Astrocyte (in vitro differentiated cells and primary cell): ENCODE results near the gene RESP18. TPM values are rescaled to one million over a fixed set of nuclear protein-coding genes. Genes with fewer than 3 reads are reported as not detected.
A peak's percentile ranks its signal among the peaks of the same experiment; 100 is the strongest.

Source experiments
- DNase-seq: peaks from one replicate; pipeline ENCODE4 v3.0.0-alpha.2; 2010; ENCODE audit warnings: low read depth
- FAIRE-seq: peaks from 2 replicates; lab custom pipeline; 2011; peaks lifted over from hg19 to GRCh38; lab: Jason Lieb, UNC
- H2AFZ ChIP-seq: 2 replicates; pipeline ENCODE4 v1.6.0; 2012; ENCODE audit warnings: low read depth, low read length, inconsistent platforms
- H3K27ac ChIP-seq: 2 replicates; pipeline ENCODE4 v1.5.1; 2011; ENCODE audit warnings: low read depth, low read length, inconsistent platforms
- H3K27me3 ChIP-seq: 2 replicates; pipeline ENCODE4 v1.6.0; 2011; ENCODE audit warnings: low read length, inconsistent platforms; ENCODE audit not compliant: insufficient read depth
- H3K36me3 ChIP-seq: 2 replicates; pipeline ENCODE4 v1.5.1; 2011; ENCODE audit warnings: low read length, inconsistent platforms; ENCODE audit not compliant: insufficient read depth
- H3K4me1 ChIP-seq: 2 replicates; pipeline ENCODE4 v1.5.1; 2011; ENCODE audit warnings: low read length, inconsistent platforms; ENCODE audit not compliant: insufficient read depth
- H3K4me2 ChIP-seq: 2 replicates; pipeline ENCODE4 v1.6.0; 2012; ENCODE audit warnings: low read length, inconsistent platforms
- H3K4me3 ChIP-seq: 2 replicates; pipeline ENCODE4 v1.5.1; 2011; ENCODE audit warnings: low read depth, mild to moderate bottlenecking, low read length, inconsistent platforms; ENCODE audit not compliant: insufficient read depth
- H3K79me2 ChIP-seq: 2 replicates; pipeline ENCODE4 v1.6.0; 2012; ENCODE audit warnings: mild to moderate bottlenecking, low read length, inconsistent platforms; ENCODE audit not compliant: insufficient read depth
- H3K9ac ChIP-seq: 2 replicates; pipeline ENCODE4 v1.6.0; 2012; ENCODE audit warnings: mild to moderate bottlenecking, low read length, inconsistent platforms
- H3K9me3 ChIP-seq: 2 replicates; pipeline ENCODE4 v1.5.1; 2012; ENCODE audit warnings: low read depth, mild to moderate bottlenecking, low read length, inconsistent platforms; ENCODE audit not compliant: insufficient read depth
- H4K20me1 ChIP-seq: 2 replicates; pipeline ENCODE4 v1.6.0; 2012; ENCODE audit warnings: low read length, inconsistent platforms; ENCODE audit not compliant: insufficient read depth
- H3K27ac Mint-ChIP-seq: one replicate; pipeline ENCODE4 v1.8.0; 2021; ENCODE audit warnings: mild to moderate bottlenecking, mixed read lengths; ENCODE audit not compliant: unreplicated experiment
- H3K27me3 Mint-ChIP-seq: one replicate; pipeline ENCODE4 v1.8.0; 2021; ENCODE audit warnings: low read depth, mixed read lengths; ENCODE audit not compliant: unreplicated experiment
- H3K36me3 Mint-ChIP-seq: one replicate; pipeline ENCODE4 v1.8.0; 2021; ENCODE audit warnings: low read depth, mixed read lengths; ENCODE audit not compliant: unreplicated experiment
- H3K4me1 Mint-ChIP-seq: one replicate; pipeline ENCODE4 v1.8.0; 2021; ENCODE audit warnings: low read depth, mixed read lengths; ENCODE audit not compliant: unreplicated experiment
- H3K4me3 Mint-ChIP-seq: one replicate; pipeline ENCODE4 v1.8.0; 2021; ENCODE audit warnings: mild to moderate bottlenecking, moderate library complexity, mixed read lengths; ENCODE audit not compliant: unreplicated experiment
- H3K9me3 Mint-ChIP-seq: one replicate; pipeline ENCODE4 v1.8.0; 2021; ENCODE audit warnings: mild to moderate bottlenecking, mixed read lengths; ENCODE audit not compliant: unreplicated experiment
- EZH2 ChIP-seq: IDR thresholded peaks from 2 replicates; pipeline ENCODE4 v1.6.1; 2012; ENCODE audit warnings: mild to moderate bottlenecking, low read length, inconsistent platforms; ENCODE audit not compliant: insufficient read depth
- total RNA-seq: library from RNA; stranded (reverse); gene quantifications from 2 replicates; pipeline ENCODE4 v1.2.1, GENCODE V29; 2021
- TF ChIP-seq, protein P1 (sequence below): IDR thresholded peaks from 2 replicates; pipeline ENCODE4 v1.5.1; 2011; ENCODE audit warnings: low read depth, mild to moderate bottlenecking, inconsistent platforms, low read length, moderate library complexity; ENCODE audit not compliant: insufficient read depth

The RESP18 gene
- total RNA-seq, 1 donor from 2014 or later, result not detected

DNA sequence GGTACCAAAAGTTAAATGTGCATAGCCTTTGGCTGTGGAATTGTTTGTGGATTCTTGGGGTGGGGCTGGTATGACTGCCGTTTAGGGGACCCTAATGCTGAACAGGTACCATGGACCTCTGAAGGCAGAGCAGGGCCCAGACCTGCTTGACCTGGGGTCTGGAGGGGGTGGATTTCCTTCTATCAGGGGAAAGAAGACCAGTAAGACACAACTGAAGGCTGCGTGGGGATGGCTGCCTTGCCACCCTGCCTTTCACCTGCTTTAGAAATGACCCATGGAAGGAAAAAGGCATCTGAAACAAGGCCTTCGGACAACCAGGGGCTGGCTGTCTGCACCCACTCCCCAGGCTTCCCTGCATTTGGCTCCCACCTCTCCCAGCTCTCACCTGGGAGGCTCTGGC, 17.7 kb upstream of the RESP18 start:
- peaks cover 12% of the 10 kb centered on the region for H3K4me1 ChIP-seq
- H3K4me2 ChIP-seq, result peak overlapping the region; percentile 57
- H3K79me2 ChIP-seq, result no peaks in the 10 kb centered on the region
- H3K36me3 ChIP-seq, result no peaks in the 10 kb centered on the region
- TF ChIP-seq EZH2, result no peak
- TF ChIP-seq, protein P1, sequence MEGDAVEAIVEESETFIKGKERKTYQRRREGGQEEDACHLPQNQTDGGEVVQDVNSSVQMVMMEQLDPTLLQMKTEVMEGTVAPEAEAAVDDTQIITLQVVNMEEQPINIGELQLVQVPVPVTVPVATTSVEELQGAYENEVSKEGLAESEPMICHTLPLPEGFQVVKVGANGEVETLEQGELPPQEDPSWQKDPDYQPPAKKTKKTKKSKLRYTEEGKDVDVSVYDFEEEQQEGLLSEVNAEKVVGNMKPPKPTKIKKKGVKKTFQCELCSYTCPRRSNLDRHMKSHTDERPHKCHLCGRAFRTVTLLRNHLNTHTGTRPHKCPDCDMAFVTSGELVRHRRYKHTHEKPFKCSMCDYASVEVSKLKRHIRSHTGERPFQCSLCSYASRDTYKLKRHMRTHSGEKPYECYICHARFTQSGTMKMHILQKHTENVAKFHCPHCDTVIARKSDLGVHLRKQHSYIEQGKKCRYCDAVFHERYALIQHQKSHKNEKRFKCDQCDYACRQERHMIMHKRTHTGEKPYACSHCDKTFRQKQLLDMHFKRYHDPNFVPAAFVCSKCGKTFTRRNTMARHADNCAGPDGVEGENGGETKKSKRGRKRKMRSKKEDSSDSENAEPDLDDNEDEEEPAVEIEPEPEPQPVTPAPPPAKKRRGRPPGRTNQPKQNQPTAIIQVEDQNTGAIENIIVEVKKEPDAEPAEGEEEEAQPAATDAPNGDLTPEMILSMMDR, result no peak
- H3K27me3 ChIP-seq, result peaks cover 4% of the 10 kb centered on the region
- Mint-ChIP-seq H3K36me3 (peaks cover 1% of the 10 kb centered on the region), H3K4me1 (peaks cover 13% of the 10 kb centered on the region), H3K4me3 (peak overlapping the region; percentile 54), H3K27me3 (peaks cover 34% of the 10 kb centered on the region), H3K9me3 (peaks cover 2% of the 10 kb centered on the region), H3K27ac (peak overlapping the region; percentile 83)
- peak overlapping the region; percentile 43 for H3K27ac ChIP-seq
- no peak overlapping the region for H3K4me3 ChIP-seq
- H3K9me3 ChIP-seq, result no peaks in the 10 kb centered on the region
- H3K9ac ChIP-seq, result no peak overlapping the region
- H4K20me1 ChIP-seq, result no peaks in the 10 kb centered on the region
- H2AFZ ChIP-seq, result no peak overlapping the region
- FAIRE-seq, result no peak
- DNase-seq, result no peak

DNA sequence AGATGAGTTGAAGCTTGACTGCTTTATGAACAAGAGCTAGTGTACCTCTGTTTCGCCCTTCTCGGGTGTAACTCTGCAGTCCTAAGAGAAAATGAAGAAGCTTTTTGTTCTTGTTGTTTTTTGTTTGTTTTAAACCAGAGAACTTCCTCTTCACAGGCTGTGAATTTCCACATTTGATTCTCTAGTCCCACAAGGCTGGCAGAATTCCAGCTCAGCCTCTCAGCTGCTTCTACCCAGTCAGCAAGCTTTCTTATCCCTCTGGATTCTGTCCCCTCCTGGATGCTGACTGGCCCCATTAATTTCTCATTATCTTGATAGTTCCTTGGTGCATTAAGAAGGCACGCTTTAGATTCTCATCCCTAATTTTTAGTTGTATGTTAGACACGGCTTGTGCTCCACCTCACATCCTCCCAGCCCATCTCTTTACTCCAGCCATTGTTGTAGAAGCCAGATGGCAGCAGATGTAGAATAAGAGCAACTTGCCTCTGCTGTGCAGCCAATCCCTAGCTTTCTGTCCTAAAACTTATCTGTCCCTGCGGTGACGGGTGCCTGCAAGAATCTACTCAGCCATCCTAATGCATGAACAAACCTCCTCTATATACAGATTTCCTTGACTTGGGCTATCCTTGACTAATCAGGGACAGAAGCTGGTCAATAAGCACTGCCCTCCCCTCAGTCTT, 12.3 kb upstream of the RESP18 start:
- H3K9me3 ChIP-seq, result no peaks in the 10 kb centered on the region
- H3K36me3 Mint-ChIP-seq, result no peaks in the 10 kb centered on the region
- H3K79me2 ChIP-seq, result no peaks in the 10 kb centered on the region
- no peak overlapping the region for H3K27ac ChIP-seq
- H3K4me2 ChIP-seq, result no peak overlapping the region
- peaks cover 3% of the 10 kb centered on the region for H3K4me1 Mint-ChIP-seq
- H3K4me3 Mint-ChIP-seq, result no peak overlapping the region
- no peak overlapping the region for H2AFZ ChIP-seq
- no peaks in the 10 kb centered on the region for H3K4me1 ChIP-seq
- peaks cover 8% of the 10 kb centered on the region for H3K27me3 ChIP-seq
- H3K36me3 ChIP-seq, result no peaks in the 10 kb centered on the region
- DNase-seq, result peak; percentile 27
- no peak for FAIRE-seq
- H3K27ac Mint-ChIP-seq, result no peak overlapping the region
- TF ChIP-seq, protein P1, result no peak
- TF ChIP-seq EZH2, result no peak
- H3K9ac ChIP-seq, result no peak overlapping the region
- H3K9me3 Mint-ChIP-seq, result peaks cover 2% of the 10 kb centered on the region
- peaks cover 16% of the 10 kb centered on the region for H3K27me3 Mint-ChIP-seq
- no peak overlapping the region for H3K4me3 ChIP-seq
- no peaks in the 10 kb centered on the region for H4K20me1 ChIP-seq

DNA sequence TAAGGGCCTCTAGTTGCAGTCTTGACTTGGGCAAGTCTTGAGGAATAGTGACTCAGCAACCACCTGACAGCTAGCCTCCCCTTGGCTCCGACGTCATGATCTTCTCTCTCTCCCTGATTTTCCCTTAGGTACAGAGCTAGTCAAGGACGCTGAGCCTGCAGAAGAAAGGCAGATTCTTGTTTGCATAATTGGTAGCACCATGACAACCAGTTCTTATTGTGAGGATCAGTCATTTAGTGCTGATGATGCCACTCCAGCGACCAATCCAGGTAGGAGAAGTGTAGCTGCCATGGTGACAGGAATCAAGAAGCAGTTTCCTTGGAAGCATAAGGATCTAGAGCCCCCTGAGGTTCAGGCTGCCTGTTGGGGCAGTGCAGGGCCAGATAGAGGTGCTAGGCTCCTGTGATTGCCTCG, 2.8 kb upstream of the RESP18 start:
- peaks cover 3% of the 10 kb centered on the region for H3K36me3 Mint-ChIP-seq
- H2AFZ ChIP-seq, result no peak overlapping the region
- no peak overlapping the region for H3K4me3 ChIP-seq
- H3K4me1 Mint-ChIP-seq, result peaks cover 2% of the 10 kb centered on the region
- no peak overlapping the region for H3K9ac ChIP-seq
- H4K20me1 ChIP-seq, result no peaks in the 10 kb centered on the region
- no peaks in the 10 kb centered on the region for H3K9me3 ChIP-seq
- FAIRE-seq (no peak), DNase-seq (no peak)
- no peaks in the 10 kb centered on the region for H3K79me2 ChIP-seq
- no peak overlapping the region for H3K4me3 Mint-ChIP-seq
- peaks cover 4% of the 10 kb centered on the region for H3K9me3 Mint-ChIP-seq
- H3K27me3 ChIP-seq, result peaks cover 45% of the 10 kb centered on the region
- H3K27me3 Mint-ChIP-seq, result peaks cover 66% of the 10 kb centered on the region
- no peak overlapping the region for H3K4me2 ChIP-seq
- TF ChIP-seq, protein P1, result no peak
- TF ChIP-seq EZH2, result no peak
- H3K4me1 ChIP-seq, result no peaks in the 10 kb centered on the region
- H3K27ac Mint-ChIP-seq, result no peak overlapping the region
- no peak overlapping the region for H3K27ac ChIP-seq
- H3K36me3 ChIP-seq, result no peaks in the 10 kb centered on the region
